HCT116 (cell line): ENCODE results near the gene IFIT3. TPM values are rescaled to one million over a fixed set of nuclear protein-coding genes. Genes with fewer than 3 reads are reported as not detected.

ENCODE experiments used
- ATAC-seq: fragments of 200-7000 bp; cut with Tn5 transposase; 2 replicates; pipeline ENCODE4 v1.9.1; 2020; ENCODE audit warnings: mild to moderate bottlenecking, moderate library complexity
- BruUV-seq: library from RNA; stranded (reverse); fragments of 400-500 nt; replicated peaks from 2 replicates; lab custom pipeline; 2021; lab: Mats Ljungman, UMichigan
- CTCF ChIA-PET: fragments of 300-600 bp; sonication (Branson Sonifier 250); formaldehyde crosslinking; loops from one replicate; lab custom pipeline; 2021; ENCODE audit warnings: antibody characterized with exemption; lab: Charles Lee
- POLR2A ChIA-PET: fragments of 300-600, 350-600 bp; sonication (Branson Sonifier 250); formaldehyde crosslinking; loops from one replicate; lab custom pipeline; 2021; ENCODE audit warnings: antibody characterized with exemption; lab: Charles Lee
- RAD21 ChIA-PET, 2 experiments: fragments of 300-600 bp; sonication (Branson Sonifier 250); formaldehyde crosslinking; loops; one replicate each; lab custom pipeline; 2023; ENCODE audit warnings: low total read pairs in 2 of 2; ENCODE audit not compliant: uncharacterized antibody in 2 of 2, unreplicated experiment in 2 of 2, low non-redundant PET in 1 of 2; lab: Charles Lee
- DNase-seq: peaks from one replicate; pipeline ENCODE4 v3.0.0-alpha.2; 2010; ENCODE audit warnings: low read depth, low spot score
- H2AFZ ChIP-seq: fragments of 200-600 bp; shearing (Covaris generic), sonication (generic); 2 replicates; pipeline ENCODE4 v1.6.1; 2017; ENCODE audit warnings: low read depth, mixed run types, mixed read lengths, antibody characterized with exemption, low read length; ENCODE audit not compliant: poor library complexity, severe bottlenecking
- H3K27ac ChIP-seq: 2 replicates; pipeline ENCODE4 v1.5.1; 2012; ENCODE audit warnings: low read depth, low read length
- H3K27me3 ChIP-seq: fragments of 200-600 bp; sonication (generic); 2 replicates; pipeline ENCODE4 v1.6.1; 2016; ENCODE audit warnings: mixed run types, low read length, mixed read lengths; ENCODE audit not compliant: insufficient read depth
- H3K36me3 ChIP-seq, 2 experiments: fragments of 200-500 bp in 1 of 2; fragments of 200-600 bp in 1 of 2; sonication (Bioruptor generic) in 1 of 2; sonication (generic) in 1 of 2; 2 replicates each; pipeline versions ENCODE4 v1.5.1 to v1.6.1; 2014 to 2016; ENCODE audit warnings: low read length in 2 of 2, inconsistent platforms in 1 of 2, mixed read lengths in 1 of 2, mixed run types in 1 of 2; ENCODE audit not compliant: insufficient read depth in 2 of 2, control insufficient read depth in 1 of 2
- H3K4me1 ChIP-seq, 2 experiments: fragments of 200-600 bp in 1 of 2; sonication (generic) in 1 of 2; 2 replicates each; pipeline versions ENCODE4 v1.5.1 to v1.6.1; 2012 to 2017; ENCODE audit warnings: low read length in 2 of 2, inconsistent platforms in 1 of 2, mild to moderate bottlenecking in 1 of 2, mixed read lengths in 1 of 2, mixed run types in 1 of 2, moderate library complexity in 1 of 2; ENCODE audit not compliant: insufficient read depth in 2 of 2, control insufficient read depth in 1 of 2
- H3K4me2 ChIP-seq: fragments of 200-600 bp; sonication (generic); 2 replicates; pipeline ENCODE4 v1.6.1; 2017; ENCODE audit warnings: mixed run types, low read length, mixed read lengths
- H3K4me3 ChIP-seq, 2 experiments: fragments of 200-600 bp in 1 of 2; sonication (generic) in 1 of 2; replicated peaks in 1 of 2; 2 replicates each; pipeline ENCODE4 v1.5.1; 2011 to 2016; ENCODE audit warnings: low read length in 2 of 2, control low read depth in 1 of 2, low read depth in 1 of 2, mild to moderate bottlenecking in 1 of 2, mixed read lengths in 1 of 2, mixed run types in 1 of 2
- H3K79me2 ChIP-seq: fragments of 200-600 bp; sonication (generic); 2 replicates; pipeline ENCODE4 v1.6.1; 2017; ENCODE audit warnings: mild to moderate bottlenecking, mixed run types, low read length, moderate library complexity, mixed read lengths; ENCODE audit not compliant: insufficient read depth
- H3K9ac ChIP-seq: fragments of 200-600 bp; sonication (generic); 2 replicates; pipeline ENCODE4 v1.6.1; 2016; ENCODE audit warnings: low read length, mixed read lengths
- H3K9me2 ChIP-seq: fragments of 200-600 bp; sonication (generic), shearing (Covaris generic); 2 replicates; pipeline ENCODE4 v1.6.1; 2017; ENCODE audit warnings: mixed run types, mild to moderate bottlenecking, moderate library complexity; ENCODE audit not compliant: insufficient read depth
- H3K9me3 ChIP-seq, 2 experiments: fragments of 200-500 bp in 1 of 2; fragments of 200-600 bp in 1 of 2; sonication (Bioruptor generic) in 1 of 2; sonication (generic) in 1 of 2; 2 replicates each; pipeline ENCODE4 v1.6.1; 2014 to 2017; ENCODE audit warnings: low read length in 2 of 2, mixed read lengths in 2 of 2, inconsistent platforms in 1 of 2, low read depth in 1 of 2, mild to moderate bottlenecking in 1 of 2, mixed run types in 1 of 2, moderate library complexity in 1 of 2; ENCODE audit not compliant: control insufficient read depth in 1 of 2, insufficient read depth in 1 of 2
- H4K20me1 ChIP-seq: fragments of 200-600 bp; sonication (generic), shearing (Covaris generic); 2 replicates; pipeline ENCODE4 v1.6.1; 2017; ENCODE audit warnings: mixed run types, mild to moderate bottlenecking, moderate library complexity; ENCODE audit not compliant: insufficient read depth
- ELF1 ChIP-seq: IDR thresholded peaks from 2 replicates; pipeline ENCODE4 v1.6.1; 2012; ENCODE audit warnings: low read depth, borderline replicate concordance
- JUND ChIP-seq: IDR thresholded peaks from 2 replicates; pipeline ENCODE4 v1.6.1; 2012
- POLR2AphosphoS5 ChIP-seq: IDR thresholded peaks from 2 replicates; pipeline ENCODE4 v1.6.1; 2011; ENCODE audit warnings: mild to moderate bottlenecking, low read depth, low read length, moderate library complexity
- RAD21 ChIP-seq: IDR thresholded peaks from 2 replicates; pipeline ENCODE4 v1.6.1; 2012; ENCODE audit warnings: low read depth, mild to moderate bottlenecking
- REST ChIP-seq: IDR thresholded peaks from 2 replicates; pipeline ENCODE4 v1.6.1; 2012; ENCODE audit warnings: low read depth
- ZBTB33 ChIP-seq: IDR thresholded peaks from 2 replicates; pipeline ENCODE4 v1.6.1; 2011; ENCODE audit warnings: mild to moderate bottlenecking, low read length, moderate library complexity; ENCODE audit not compliant: insufficient replicate concordance; ENCODE audit errors: extremely low read depth
- intact Hi-C: fragments of 100-400 bp; cut with micrococcal nuclease; formaldehyde crosslinking; loops from 2 replicates; pipeline ENCODE4 v1.10.0; 2022
- total RNA-seq: library from RNA; stranded (reverse); gene quantifications from one replicate; pipeline ENCODE4 v1.2.1, GENCODE V29; 2021; ENCODE audit not compliant: unreplicated experiment

Gene IFIT3
- total RNA-seq, 1 experiment from 2014 or later: 1.1 TPM

GRCh38 chr10:89302625-89303024 lies 25.2 kb upstream of the IFIT3 start:
- TF ChIP-seq ELF1: no peak
- TF ChIP-seq ZBTB33: no peak
- TF ChIP-seq RAD21: no peak
- no peak for TF ChIP-seq JUND
- TF ChIP-seq POLR2AphosphoS5: no peak
- no peak for TF ChIP-seq REST
- RAD21 ChIA-PET: no interaction called here
- H3K27ac ChIP-seq: no peak overlapping the region
- 0 out of 4 replicates have a peak overlapping the region, but pooled peaks of 1 of the 2 experiments have one; percentile 58 for H3K4me3 ChIP-seq
- CTCF ChIA-PET: no interaction called here
- peak overlapping the region; percentile 88 for H3K4me2 ChIP-seq
- intact Hi-C loops: loop anchor here (2.0 kb wide), 1 partner anchor 20 kb away; no protein-coding TSS in a partner anchor
- no peak for DNase-seq
- no peaks in the 10 kb centered on the region for H3K27me3 ChIP-seq
- ATAC-seq: no peak
- peaks cover 0 to 17% of the 10 kb centered on the region in 2 experiments; a peak in 2 of 4 replicates for H3K4me1 ChIP-seq
- POLR2A ChIA-PET: no interaction called here
- no peaks in the 10 kb centered on the region for H3K9me2 ChIP-seq
- H4K20me1 ChIP-seq: no peaks in the 10 kb centered on the region
- H3K9ac ChIP-seq: peak overlapping the region; percentile 56
- BruUV-seq: no TSS peak
- H2AFZ ChIP-seq: peak overlapping the region; percentile 92
- H3K9me3 ChIP-seq: no peaks in the 10 kb centered on the region
- no peaks in the 10 kb centered on the region for H3K36me3 ChIP-seq
- no peaks in the 10 kb centered on the region for H3K79me2 ChIP-seq
